Endodermal cell (in vitro differentiated cells): ENCODE results near the gene LGALS7. TPM values are rescaled to one million over a fixed set of nuclear protein-coding genes. Genes with fewer than 3 reads are reported as not detected.

ENCODE experiments used
- DNase-seq: peaks from one replicate; pipeline ENCODE4 v3.0.0-alpha.2; 2017
- H3K27ac ChIP-seq: 2 replicates; pipeline ENCODE4 v1.5.1; 2013; ENCODE audit warnings: mild to moderate bottlenecking, low read depth, low read length, moderate library complexity
- H3K27me3 ChIP-seq: 2 replicates; pipeline ENCODE4 v1.6.1; 2013; ENCODE audit warnings: mild to moderate bottlenecking, low read length, moderate library complexity; ENCODE audit not compliant: insufficient read depth, control insufficient read depth, poor library complexity, severe bottlenecking
- H3K36me3 ChIP-seq: 2 replicates; pipeline ENCODE4 v1.7.0; 2013; ENCODE audit warnings: mild to moderate bottlenecking, low read length, moderate library complexity; ENCODE audit not compliant: control insufficient read depth, insufficient read depth
- H3K4me1 ChIP-seq: one replicate; pipeline ENCODE4 v1.7.0; 2013; ENCODE audit warnings: low read length; ENCODE audit not compliant: control insufficient read depth, insufficient read depth
- H3K4me3 ChIP-seq: 2 replicates; pipeline ENCODE4 v1.5.1; 2013; ENCODE audit warnings: mild to moderate bottlenecking, low read length, moderate library complexity
- H3K9ac ChIP-seq: 2 replicates; pipeline ENCODE4 v1.6.1; 2013; ENCODE audit warnings: mild to moderate bottlenecking, low read length, moderate library complexity; ENCODE audit not compliant: poor library complexity, severe bottlenecking; ENCODE audit errors: extremely low read depth
- H3K9me3 ChIP-seq: 2 replicates; pipeline ENCODE4 v1.6.1; 2013; ENCODE audit warnings: mild to moderate bottlenecking, low read length, moderate library complexity; ENCODE audit not compliant: control insufficient read depth
- H3K27ac Mint-ChIP-seq: 2 replicates; pipeline ENCODE4 v1.8.0; 2020; ENCODE audit warnings: mixed read lengths
- H3K27me3 Mint-ChIP-seq: 2 replicates; pipeline ENCODE4 v1.8.0; 2021; ENCODE audit warnings: mild to moderate bottlenecking, mixed read lengths; ENCODE audit not compliant: insufficient read depth
- H3K36me3 Mint-ChIP-seq: 2 replicates; pipeline ENCODE4 v1.8.0; 2020; ENCODE audit warnings: low read depth, mixed read lengths
- H3K4me1 Mint-ChIP-seq: 2 replicates; pipeline ENCODE4 v1.8.0; 2020; ENCODE audit warnings: mixed read lengths
- H3K4me3 Mint-ChIP-seq: 2 replicates; pipeline ENCODE4 v1.8.0; 2020; ENCODE audit warnings: mild to moderate bottlenecking, moderate library complexity, mixed read lengths
- H3K9me3 Mint-ChIP-seq: 2 replicates; pipeline ENCODE4 v1.8.0; 2020; ENCODE audit warnings: mild to moderate bottlenecking, mixed read lengths
- CTCF ChIP-seq: fragments of 200-600 bp; sonication (generic); conservative IDR thresholded peaks from 2 replicates; pipeline ENCODE4 v1.5.0; 2021; ENCODE audit warnings: antibody characterized with exemption, mild to moderate bottlenecking
- WGBS, 2 experiments: methylation state at CpG; one replicate each; pipeline versions ENCODE4 v1.1.5 to v1.1.7; 2013; ENCODE audit warnings: missing lambda C conversion rate in 2 of 2, mixed read lengths in 1 of 2; ENCODE audit not compliant: insufficient coverage in 1 of 2, insufficient read length in 1 of 2; 5-methylcytosine and 5-hydroxymethylcytosine counted together
- total RNA-seq, 2 donors: library from RNA; stranded (reverse); fragmentation: NEBNext Ultra II Directional in 1 of 2; extraction: Animal tissue kit (Norgen Biotek cat#: 25700) in 1 of 2; gene quantifications; 2 replicates in 1 of 2; 3 replicates in 1 of 2; pipeline ENCODE4 v1.2.1, GENCODE V29; 2021

The LGALS7 gene
- total RNA-seq, 2 donors from 2014 or later = 1.8 TPM; not detected in 1

GRCh38 chr19:38796154-38796553, 22.8 kb upstream of the LGALS7 start:
- no peaks in the 10 kb centered on the region for H3K27me3 Mint-ChIP-seq
- no peak overlapping the region for H3K27ac Mint-ChIP-seq
- no peaks in the 10 kb centered on the region for H3K9me3 ChIP-seq
- no peaks in the 10 kb centered on the region for H3K36me3 ChIP-seq
- 0 to 50% methylated on average over 1 to 2 of the region's 2 CpGs for WGBS, 2 experiments
- no peaks in the 10 kb centered on the region for H3K36me3 Mint-ChIP-seq
- no peak for DNase-seq
- TF ChIP-seq CTCF = no peak
- no peaks in the 10 kb centered on the region for H3K27me3 ChIP-seq
- H3K9ac ChIP-seq = no peak overlapping the region
- peaks cover 5% of the 10 kb centered on the region for H3K4me1 Mint-ChIP-seq
- no peaks in the 10 kb centered on the region for H3K4me1 ChIP-seq
- H3K27ac ChIP-seq = no peak overlapping the region
- no peak overlapping the region for H3K4me3 Mint-ChIP-seq
- H3K4me3 ChIP-seq = no peak overlapping the region
- peaks cover 13% of the 10 kb centered on the region for H3K9me3 Mint-ChIP-seq

GRCh38 chr19:38795549-38795948, 22.2 kb upstream of the LGALS7 start:
- WGBS, 2 experiments = 94 to 100% methylated on average over 2 to 4 of the region's 4 CpGs
- no peaks in the 10 kb centered on the region for H3K27me3 ChIP-seq
- Mint-ChIP-seq H3K4me3 (no peak overlapping the region), H3K27me3 (no peaks in the 10 kb centered on the region), H3K9me3 (peaks cover 13% of the 10 kb centered on the region), H3K4me1 (peaks cover 5% of the 10 kb centered on the region), H3K27ac (no peak overlapping the region), H3K36me3 (no peaks in the 10 kb centered on the region)
- H3K27ac ChIP-seq = no peak overlapping the region
- DNase-seq = no peak
- H3K4me1 ChIP-seq = no peaks in the 10 kb centered on the region
- no peaks in the 10 kb centered on the region for H3K9me3 ChIP-seq
- TF ChIP-seq CTCF = no peak
- H3K36me3 ChIP-seq = no peaks in the 10 kb centered on the region
- H3K4me3 ChIP-seq = no peak overlapping the region
- H3K9ac ChIP-seq = no peak overlapping the region

- Histone ChIP-seq H3K27me3 (no peaks in the 10 kb centered on the region), H3K9me3 (no peaks in the 10 kb centered on the region), H3K4me1 (no peaks in the 10 kb centered on the region), H3K9ac (no peak overlapping the region), H3K27ac (no peak overlapping the region), H3K36me3 (no peaks in the 10 kb centered on the region), H3K4me3 (no peak overlapping the region)
- no peak for DNase-seq
- Mint-ChIP-seq H3K27ac (no peak overlapping the region), H3K36me3 (no peaks in the 10 kb centered on the region), H3K4me1 (peaks cover 6% of the 10 kb centered on the region), H3K27me3 (no peaks in the 10 kb centered on the region), H3K4me3 (no peak overlapping the region), H3K9me3 (peaks cover 9% of the 10 kb centered on the region)
- 86 to 97% methylated on average over 3 to 5 of the region's 5 CpGs for WGBS, 2 experiments
- TF ChIP-seq CTCF = no peak
These were observed 20.4 kb upstream of the LGALS7 start for GRCh38 chr19:38793671-38794070.
